ENCODE data around the gene ZNF366. TPM values are rescaled to one million over a fixed set of nuclear protein-coding genes. Genes with fewer than 3 reads are reported as not detected.

The ZNF366 gene
- total RNA-seq, 1 experiment from 2014 or later: 0.12 TPM

DNA sequence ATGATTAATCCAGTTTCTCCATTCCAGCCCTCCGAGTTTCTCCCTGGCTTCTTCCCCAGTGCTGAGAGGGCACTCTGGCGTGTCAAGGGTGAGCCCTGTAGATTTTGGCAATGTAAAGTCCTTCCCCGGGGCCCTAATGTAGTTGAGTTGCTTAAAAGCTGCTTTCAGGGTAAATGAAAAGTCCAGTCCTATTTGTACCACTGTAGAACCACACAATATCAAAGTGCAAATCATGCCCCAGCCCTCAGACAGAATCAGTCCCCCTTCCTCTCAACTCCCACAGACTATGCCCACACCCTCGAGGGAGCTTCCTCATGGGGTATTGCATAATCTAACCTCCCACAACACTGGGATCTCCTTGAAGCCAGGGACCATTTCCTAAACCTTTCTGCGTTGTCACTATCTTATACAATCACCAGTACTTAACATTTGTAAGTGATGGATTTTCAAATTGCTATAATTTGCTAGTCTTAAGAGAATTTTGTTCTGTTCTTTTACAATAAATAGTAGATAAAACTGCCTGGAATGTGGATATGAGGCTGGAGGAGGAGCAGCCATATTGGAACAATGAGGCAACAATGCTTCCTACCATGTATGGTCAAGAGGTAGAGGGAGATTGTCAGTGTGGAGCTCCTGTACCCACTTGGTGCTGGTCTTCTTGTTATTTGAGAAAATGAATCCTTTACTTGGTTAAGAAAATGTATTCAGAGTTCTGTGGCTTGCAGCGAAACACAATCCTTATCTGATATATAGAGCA is 34.4 kb downstream of the ZNF366 start:
- H3K36me3 ChIP-seq: no peaks in the 10 kb centered on the region
- peaks cover 26% of the 10 kb centered on the region for H3K4me1 ChIP-seq
- H3K4me3 ChIP-seq: no peak overlapping the region
- 0 out of 2 replicates have a peak, but pooled peaks cover 6% of the 10 kb centered on the region for H3K9me3 ChIP-seq (replicated peaks)
- no peak overlapping the region for H3K27ac ChIP-seq
- no peak for DNase-seq
- no peaks in the 10 kb centered on the region for H3K27me3 ChIP-seq

DNA sequence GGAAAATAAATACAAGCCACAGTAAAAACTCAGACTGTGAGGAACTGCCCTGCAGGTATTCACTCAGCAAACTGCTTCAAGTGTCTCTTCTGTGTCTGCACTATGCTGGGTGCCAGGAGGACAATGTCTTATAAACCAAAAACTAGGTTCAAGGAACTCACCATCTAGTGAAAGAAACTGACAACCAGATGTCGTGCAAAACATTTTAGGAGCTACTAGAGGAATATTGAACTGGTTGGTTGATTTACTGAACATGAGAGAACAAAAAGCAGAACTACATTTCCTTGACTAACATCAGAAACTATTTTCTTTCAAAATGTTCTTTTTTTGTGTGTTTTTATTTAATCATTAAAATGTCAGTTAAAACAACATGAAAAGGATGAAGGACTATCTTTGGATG is 35.2 kb downstream of the ZNF366 start:
- no peaks in the 10 kb centered on the region for H3K36me3 ChIP-seq
- 0 out of 2 replicates have a peak, but pooled peaks cover under 1% of the 10 kb centered on the region for H3K9me3 ChIP-seq (replicated peaks)
- no peak overlapping the region for H3K27ac ChIP-seq
- no peaks in the 10 kb centered on the region for H3K27me3 ChIP-seq
- H3K4me1 ChIP-seq: peaks cover 33% of the 10 kb centered on the region
- H3K4me3 ChIP-seq: no peak overlapping the region
- DNase-seq: no peak

DNA sequence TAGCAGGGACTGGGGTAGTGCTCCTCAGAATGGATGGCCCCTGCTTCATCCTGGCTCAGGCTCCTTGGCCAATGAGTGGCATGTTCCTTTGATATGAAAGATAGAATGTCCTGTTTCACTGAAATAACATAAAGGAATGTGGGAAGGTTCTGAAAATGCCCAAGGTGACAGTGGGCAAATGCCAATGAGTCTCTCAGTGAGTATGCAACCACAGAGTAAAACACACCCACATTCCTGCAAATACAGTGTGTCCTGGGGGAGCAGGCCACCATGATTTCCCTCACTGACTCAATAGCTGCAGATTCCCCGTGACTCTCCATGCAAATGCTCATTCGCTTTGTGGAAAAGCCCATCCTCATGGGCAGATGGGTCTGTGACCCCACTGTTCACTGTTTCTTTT is 36.4 kb downstream of the ZNF366 start:
- H3K4me3 ChIP-seq: no peak overlapping the region
- DNase-seq: peak in 1 of 2 experiments; percentile 33
- no peaks in the 10 kb centered on the region for H3K9me3 ChIP-seq (replicated peaks)
- no peak overlapping the region for H3K27ac ChIP-seq
- H3K36me3 ChIP-seq: no peaks in the 10 kb centered on the region
- peaks cover 39% of the 10 kb centered on the region for H3K4me1 ChIP-seq
- H3K27me3 ChIP-seq: no peaks in the 10 kb centered on the region

DNA sequence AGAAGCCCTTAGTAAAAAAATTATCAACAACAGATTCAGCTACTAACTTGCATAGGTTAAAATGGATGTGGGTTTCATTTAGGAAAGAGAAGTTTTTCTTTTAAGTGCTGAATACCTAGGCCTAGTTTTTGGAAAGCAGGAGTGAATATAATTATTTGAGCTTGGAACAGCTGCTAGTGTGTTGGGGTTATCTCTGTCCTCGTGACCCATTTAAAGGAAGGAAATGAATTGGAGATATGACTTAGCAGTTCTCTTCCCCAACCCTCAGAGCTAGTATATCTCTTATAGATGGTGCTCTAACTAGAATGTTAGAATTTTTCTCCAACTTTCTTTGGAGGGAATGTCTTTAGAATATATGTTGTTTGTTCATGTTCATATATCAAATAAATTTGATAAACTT is 38.6 kb downstream of the ZNF366 start:
- Histone ChIP-seq H3K9me3 (replicated peaks) (no peaks in the 10 kb centered on the region), H3K4me3 (no peak overlapping the region), H3K27me3 (no peaks in the 10 kb centered on the region), H3K27ac (peak overlapping the region; percentile 21), H3K4me1 (peaks cover 48% of the 10 kb centered on the region), H3K36me3 (no peaks in the 10 kb centered on the region)
- DNase-seq: peak in 1 of 2 experiments; percentile 43

DNA sequence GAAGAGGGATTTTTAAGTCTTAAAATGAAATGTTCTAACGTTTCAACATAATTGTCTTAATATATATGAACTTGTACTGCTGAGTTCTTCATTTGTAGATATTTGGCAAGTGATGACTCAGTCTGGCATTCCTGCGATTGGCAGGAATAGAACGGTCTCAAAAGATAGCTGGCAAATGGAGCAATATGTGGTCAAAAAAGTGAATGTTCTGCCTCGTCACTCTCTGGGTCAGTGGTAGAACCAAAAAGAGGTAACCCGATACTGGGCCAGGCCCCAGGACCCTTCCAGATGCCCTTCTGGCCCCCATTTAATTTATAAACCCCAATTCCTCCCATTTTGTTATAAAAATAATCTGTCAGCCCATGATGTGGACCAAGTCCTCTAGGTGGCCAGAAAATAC is 39.2 kb downstream of the ZNF366 start:
- no peaks in the 10 kb centered on the region for H3K36me3 ChIP-seq
- peaks cover 50% of the 10 kb centered on the region for H3K4me1 ChIP-seq
- H3K9me3 ChIP-seq (replicated peaks): no peaks in the 10 kb centered on the region
- H3K27ac ChIP-seq: no peak overlapping the region
- DNase-seq: no peak
- no peak overlapping the region for H3K4me3 ChIP-seq
- H3K27me3 ChIP-seq: no peaks in the 10 kb centered on the region

DNA sequence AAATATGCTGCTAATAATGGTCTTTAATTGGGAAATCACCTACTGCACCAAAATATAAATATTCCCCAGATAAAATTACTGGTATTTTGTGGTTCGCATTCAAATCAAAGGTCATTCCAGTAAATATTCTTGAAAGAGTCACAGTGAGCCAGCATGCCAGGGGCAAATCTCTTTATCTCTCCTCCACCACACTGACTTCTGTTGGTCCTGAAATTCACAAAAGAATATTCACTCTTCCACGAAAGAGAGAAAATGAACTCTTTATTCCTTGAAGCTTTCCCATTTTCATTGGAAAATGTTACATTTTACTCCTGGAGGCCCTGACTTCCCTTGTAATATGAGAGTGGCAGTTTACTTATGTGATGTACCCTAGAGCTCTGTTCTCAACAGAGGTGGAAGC is 39.7 kb downstream of the ZNF366 start:
- peaks cover 53% of the 10 kb centered on the region for H3K4me1 ChIP-seq
- DNase-seq: no peak
- no peaks in the 10 kb centered on the region for H3K9me3 ChIP-seq (replicated peaks)
- H3K36me3 ChIP-seq: no peaks in the 10 kb centered on the region
- no peaks in the 10 kb centered on the region for H3K27me3 ChIP-seq
- H3K4me3 ChIP-seq: no peak overlapping the region
- no peak overlapping the region for H3K27ac ChIP-seq

DNA sequence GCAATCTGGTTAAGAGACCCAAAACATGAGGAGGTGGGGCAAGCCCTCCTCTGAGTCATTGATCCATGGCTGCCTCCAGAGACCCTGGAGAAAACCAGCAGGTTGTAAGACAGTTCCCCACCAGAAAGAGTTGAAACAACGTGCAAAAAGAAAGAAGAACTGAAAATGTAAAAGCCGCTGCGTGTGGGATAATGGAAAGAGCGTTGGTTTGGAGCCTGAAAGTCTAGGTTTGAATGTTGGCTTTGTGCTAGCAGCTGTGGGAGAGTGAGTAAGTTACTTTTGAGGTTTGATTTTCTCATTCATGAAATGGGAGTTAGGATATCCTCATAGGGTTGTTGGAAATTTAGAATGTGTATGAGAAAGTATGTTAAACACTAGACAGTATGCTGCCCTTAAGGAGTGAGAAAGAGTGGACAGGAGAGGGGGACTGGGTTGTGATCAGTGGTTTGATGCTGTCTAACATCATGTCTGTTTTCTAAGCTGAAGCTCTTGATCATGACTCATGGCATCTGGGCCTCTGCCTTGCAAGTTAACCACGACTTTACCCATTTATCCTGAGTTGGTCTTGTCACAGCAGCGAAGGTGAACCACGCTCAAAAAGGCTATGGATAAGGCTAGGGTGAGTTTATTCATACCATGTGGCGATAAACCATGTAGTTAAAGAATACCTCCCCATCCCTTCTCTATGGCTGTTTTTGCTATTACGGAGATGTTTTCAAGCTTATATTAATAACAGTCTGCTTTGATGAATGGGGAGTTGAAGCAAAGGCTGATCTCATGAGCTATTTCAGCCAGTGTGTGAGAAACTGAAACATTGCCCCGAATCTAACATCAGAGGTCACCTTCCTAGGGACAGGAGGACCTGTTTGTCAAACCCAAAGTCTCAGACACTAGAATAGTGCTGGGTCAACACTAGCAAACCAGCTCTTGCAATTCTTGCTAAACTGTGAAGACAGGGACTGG is 41.3 kb downstream of the ZNF366 start:
- no peaks in the 10 kb centered on the region for H3K36me3 ChIP-seq
- no peak overlapping the region for H3K4me3 ChIP-seq
- peaks cover 52% of the 10 kb centered on the region for H3K4me1 ChIP-seq
- peak in 1 of 2 experiments; percentile 44 for DNase-seq
- H3K27me3 ChIP-seq: no peaks in the 10 kb centered on the region
- peak overlapping the region; percentile 43 for H3K27ac ChIP-seq
- no peaks in the 10 kb centered on the region for H3K9me3 ChIP-seq (replicated peaks)

DNA sequence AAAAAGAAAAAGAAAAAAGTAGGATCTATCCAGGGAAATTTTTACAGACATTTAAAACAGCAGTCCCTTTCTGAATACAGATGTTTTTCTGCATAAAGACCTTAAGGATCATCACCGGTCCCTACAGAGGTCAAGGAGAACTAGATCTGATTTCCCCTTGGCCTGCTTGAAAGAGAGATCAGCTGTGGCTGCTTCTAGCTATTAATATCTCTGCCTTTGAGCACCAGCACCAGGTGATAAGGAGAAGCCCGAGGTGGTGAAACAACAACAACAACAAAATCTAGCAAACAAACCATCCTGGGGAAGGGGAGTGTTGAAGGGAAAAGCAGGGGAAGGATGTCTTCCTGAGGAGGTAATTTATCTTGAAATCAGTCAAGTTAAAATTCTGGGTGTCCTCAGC is 42.1 kb downstream of the ZNF366 start:
- H3K27me3 ChIP-seq: no peaks in the 10 kb centered on the region
- H3K9me3 ChIP-seq (replicated peaks): no peaks in the 10 kb centered on the region
- no peak for DNase-seq
- H3K36me3 ChIP-seq: no peaks in the 10 kb centered on the region
- peaks cover 47% of the 10 kb centered on the region for H3K4me1 ChIP-seq
- H3K27ac ChIP-seq: no peak overlapping the region; the same call in 1 of the 2 replicates
- H3K4me3 ChIP-seq: no peak overlapping the region

DNA sequence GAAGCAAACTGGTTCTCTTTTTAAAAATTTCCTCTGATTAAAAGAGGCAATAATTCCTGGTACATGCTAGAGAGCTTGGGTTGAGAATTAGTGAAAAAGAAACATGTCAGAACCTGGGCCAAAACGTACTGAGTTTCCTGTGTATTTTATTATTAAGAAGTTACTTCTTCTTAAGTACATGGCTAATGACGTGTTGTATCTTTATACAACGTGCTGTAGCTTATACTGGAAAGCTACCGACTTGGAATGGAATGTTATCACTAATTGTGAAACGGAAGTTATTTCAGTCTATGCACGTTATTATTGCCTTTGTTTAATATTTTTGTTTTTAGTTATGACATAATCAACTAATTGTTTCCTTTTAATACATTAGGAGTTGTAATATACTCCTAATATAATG is 43.1 kb downstream of the ZNF366 start:
- Histone ChIP-seq H3K9me3 (replicated peaks) (no peaks in the 10 kb centered on the region), H3K27ac (no peak overlapping the region), H3K27me3 (no peaks in the 10 kb centered on the region), H3K4me3 (no peak overlapping the region), H3K4me1 (peaks cover 43% of the 10 kb centered on the region), H3K36me3 (no peaks in the 10 kb centered on the region)
- DNase-seq: no peak

DNA sequence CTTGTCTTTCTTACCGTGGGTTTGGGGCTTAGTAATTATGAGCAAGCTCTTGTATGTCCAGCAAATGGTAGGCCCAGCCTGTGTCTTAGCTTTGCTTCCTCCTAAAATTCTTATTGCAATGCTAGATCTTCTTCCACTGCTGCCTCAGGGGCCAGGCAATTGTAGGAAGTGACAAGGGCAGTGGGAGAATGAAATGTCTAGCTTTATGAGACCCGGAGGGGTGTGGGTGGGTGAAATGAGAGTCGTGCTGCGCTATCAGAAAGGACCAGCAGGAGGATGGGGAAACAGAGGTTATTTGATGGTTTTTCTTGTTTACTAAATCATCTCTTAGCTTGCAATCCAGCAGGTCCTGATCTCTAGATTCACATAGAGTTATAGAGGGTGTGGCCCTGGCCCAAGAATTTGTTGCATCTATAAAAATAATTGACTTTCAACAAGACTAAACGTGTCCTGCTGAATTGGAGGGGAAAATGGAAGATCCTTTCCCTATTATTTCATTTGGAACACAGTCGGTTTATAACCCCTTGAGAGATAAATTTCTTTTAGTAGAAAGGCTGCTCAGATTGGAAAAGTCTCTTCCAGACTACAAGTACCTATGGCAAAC is 43.7 kb downstream of the ZNF366 start:
- Histone ChIP-seq H3K9me3 (replicated peaks) (no peaks in the 10 kb centered on the region), H3K36me3 (no peaks in the 10 kb centered on the region), H3K4me1 (peaks cover 38% of the 10 kb centered on the region), H3K4me3 (no peak overlapping the region), H3K27ac (no peak overlapping the region), H3K27me3 (no peaks in the 10 kb centered on the region)
- DNase-seq: no peak

DNA sequence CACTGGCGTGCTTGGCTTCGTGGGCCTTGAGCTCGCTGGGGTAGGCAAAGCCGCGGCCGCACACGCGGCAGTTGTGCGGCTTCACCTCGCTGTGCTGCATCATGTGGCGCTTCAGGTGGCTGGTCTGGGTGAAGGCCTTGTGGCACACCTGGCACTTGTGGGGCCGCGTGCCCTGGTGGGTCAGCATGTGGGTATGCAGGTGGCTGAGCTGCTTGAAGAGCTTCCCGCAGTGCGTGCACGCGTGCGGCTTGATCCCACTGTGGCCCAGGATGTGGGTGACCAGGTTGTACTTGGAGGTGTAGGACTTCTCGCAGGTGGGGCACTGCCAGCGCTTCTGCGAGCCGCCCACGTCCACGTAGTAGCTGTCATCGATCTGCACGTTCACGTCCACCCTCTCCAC is 46.8 kb downstream of the ZNF366 start:
- no peak overlapping the region for H3K27ac ChIP-seq
- no peaks in the 10 kb centered on the region for H3K9me3 ChIP-seq (replicated peaks)
- H3K4me1 ChIP-seq: peaks cover 38% of the 10 kb centered on the region
- H3K27me3 ChIP-seq: no peaks in the 10 kb centered on the region
- no peak overlapping the region for H3K4me3 ChIP-seq
- no peaks in the 10 kb centered on the region for H3K36me3 ChIP-seq
- DNase-seq: no peak

DNA sequence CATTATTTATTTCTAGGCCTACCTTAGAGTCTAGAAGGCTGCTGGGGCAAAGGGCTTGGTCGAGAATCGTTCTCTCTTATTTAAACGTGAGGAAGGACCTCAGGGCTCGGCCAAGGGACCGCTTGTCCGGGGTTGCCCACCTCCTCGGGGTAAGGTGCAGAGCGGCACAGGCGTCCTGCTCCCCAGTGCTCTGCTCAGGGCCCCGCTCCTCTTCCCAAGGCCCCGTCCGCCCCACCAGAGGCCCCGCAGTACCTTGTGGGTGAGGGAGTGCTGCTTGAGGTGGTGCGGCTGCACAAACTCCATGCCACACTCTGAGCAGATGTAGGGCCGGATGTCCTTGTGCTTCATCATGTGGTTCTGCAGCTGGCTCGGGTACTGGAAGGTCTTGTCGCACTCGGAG is 47.3 kb downstream of the ZNF366 start:
- no peak for DNase-seq
- Histone ChIP-seq H3K27ac (no peak overlapping the region), H3K4me3 (no peak overlapping the region), H3K27me3 (no peaks in the 10 kb centered on the region), H3K36me3 (no peaks in the 10 kb centered on the region), H3K9me3 (replicated peaks) (no peaks in the 10 kb centered on the region), H3K4me1 (peaks cover 34% of the 10 kb centered on the region)

DNA sequence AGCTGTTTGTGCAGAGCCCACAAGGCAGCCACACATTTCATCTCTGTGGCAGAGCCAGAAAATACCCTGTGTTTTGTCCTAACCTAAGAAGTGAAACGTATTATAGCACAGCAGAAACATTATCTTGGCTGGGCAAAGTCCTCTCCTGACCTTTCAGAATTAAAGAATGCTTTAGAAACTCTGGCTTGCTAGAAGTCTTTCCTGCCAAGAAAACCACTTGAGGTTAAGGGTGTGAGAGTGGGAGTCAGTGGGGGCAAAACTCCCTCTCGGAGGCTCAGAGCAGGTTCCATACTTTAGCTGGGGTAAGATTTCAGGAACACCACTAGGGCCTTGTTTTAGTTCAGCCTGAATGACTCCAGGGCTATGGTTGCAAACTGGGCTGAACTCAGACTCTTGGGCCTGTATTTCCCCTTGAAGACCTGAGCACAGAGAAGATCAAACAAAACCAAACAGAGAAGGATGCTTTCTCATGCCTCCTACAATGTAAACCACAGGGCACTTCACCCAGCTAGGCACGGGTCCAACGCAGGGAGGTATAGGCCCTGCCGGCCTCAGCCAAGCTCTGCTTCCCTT is 48.0 kb downstream of the ZNF366 start:
- Histone ChIP-seq H3K27me3 (no peaks in the 10 kb centered on the region), H3K9me3 (replicated peaks) (no peaks in the 10 kb centered on the region), H3K4me1 (peaks cover 39% of the 10 kb centered on the region), H3K36me3 (no peaks in the 10 kb centered on the region), H3K4me3 (no peak overlapping the region), H3K27ac (no peak overlapping the region)
- DNase-seq: no peak

DNA sequence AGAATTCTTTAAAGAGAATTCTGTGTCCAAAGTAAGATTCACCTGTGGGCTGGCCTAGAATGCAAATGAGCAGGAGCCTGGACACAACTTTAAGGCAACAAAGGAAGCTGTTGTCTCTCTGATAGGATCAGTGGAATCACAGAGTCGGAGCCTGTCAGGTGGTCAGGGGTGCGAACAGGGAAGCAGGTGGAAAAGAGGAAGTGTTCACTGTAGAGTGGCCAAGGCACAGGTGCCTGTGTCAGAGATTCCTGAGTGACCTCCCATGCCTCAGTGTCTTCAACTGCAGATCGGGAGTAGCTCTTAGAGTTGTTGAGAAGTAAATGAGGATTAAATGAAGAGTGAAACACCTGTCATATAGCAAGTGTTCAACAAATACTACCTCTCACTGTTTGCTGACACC is 48.8 kb downstream of the ZNF366 start:
- H3K4me1 ChIP-seq: peaks cover 46% of the 10 kb centered on the region
- H3K36me3 ChIP-seq: no peaks in the 10 kb centered on the region
- H3K27me3 ChIP-seq: no peaks in the 10 kb centered on the region
- no peaks in the 10 kb centered on the region for H3K9me3 ChIP-seq (replicated peaks)
- no peak overlapping the region for H3K27ac ChIP-seq
- DNase-seq: no peak
- no peak overlapping the region for H3K4me3 ChIP-seq

All from SJCRH30 (cell line).